CD4-positive, alpha-beta memory T cell (primary cell): ENCODE measurements around the gene IRX4. TPM values are rescaled to one million over a fixed set of nuclear protein-coding genes. Genes with fewer than 3 reads are reported as not detected.

ENCODE experiments used
- CTCF ChIA-PET: fragments of 350-600 bp; sonication (Branson Sonifier 250); formaldehyde crosslinking; loops from one replicate; lab custom pipeline; 2021; ENCODE audit warnings: inconsistent platforms; ENCODE audit not compliant: partially characterized antibody; lab: Charles Lee
- POLR2A ChIA-PET: fragments of 350-600 bp; sonication (Branson Sonifier 250); formaldehyde crosslinking; loops from one replicate; lab custom pipeline; 2021; ENCODE audit not compliant: partially characterized antibody; lab: Charles Lee
- DNase-seq, 5 donors: peaks; one replicate each; pipeline versions ENCODE4 v3.0.0 to v3.0.0-alpha.2; 2020 to 2022; ENCODE audit warnings: mixed read lengths in 1 of 5
- H3K27ac ChIP-seq: one replicate; pipeline ENCODE4 v1.7.0; 2013; ENCODE audit warnings: low read depth, low read length
- H3K27me3 ChIP-seq: 2 replicates; pipeline ENCODE4 v1.7.0; 2013; ENCODE audit warnings: mild to moderate bottlenecking, low read length, moderate library complexity; ENCODE audit not compliant: insufficient read depth
- H3K36me3 ChIP-seq: 2 replicates; pipeline ENCODE4 v1.7.0; 2013; ENCODE audit warnings: mild to moderate bottlenecking, low read length, moderate library complexity; ENCODE audit not compliant: insufficient read depth
- H3K4me1 ChIP-seq: 2 replicates; pipeline ENCODE4 v1.7.0; 2013; ENCODE audit warnings: mild to moderate bottlenecking, low read length, moderate library complexity; ENCODE audit not compliant: insufficient read depth
- H3K4me3 ChIP-seq, 2 donors: one replicate each; pipeline ENCODE4 v1.7.0; 2013; ENCODE audit warnings: low read length in 2 of 2, mild to moderate bottlenecking in 1 of 2
- H3K9me3 ChIP-seq, 2 donors: one replicate each; pipeline ENCODE4 v1.7.0; 2013; ENCODE audit warnings: low read length in 2 of 2, control low read depth in 1 of 2; ENCODE audit not compliant: control insufficient read depth in 1 of 2
- H3K27ac Mint-ChIP-seq, 7 donors: one replicate each; pipeline ENCODE4 v1.8.0; 2020 to 2021; ENCODE audit warnings: mixed read lengths in 7 of 7, mild to moderate bottlenecking in 6 of 7, inconsistent platforms in 3 of 7, moderate library complexity in 3 of 7
- H3K27me3 Mint-ChIP-seq, 2 donors: one replicate each; pipeline ENCODE4 v1.8.0; 2020 to 2021; ENCODE audit warnings: mixed read lengths in 2 of 2
- H3K36me3 Mint-ChIP-seq, 2 donors: one replicate each; pipeline ENCODE4 v1.8.0; 2020 to 2021; ENCODE audit warnings: mixed read lengths in 2 of 2, inconsistent platforms in 1 of 2, mild to moderate bottlenecking in 1 of 2
- H3K4me1 Mint-ChIP-seq, 4 donors: one replicate each; pipeline ENCODE4 v1.8.0; 2020 to 2021; ENCODE audit warnings: mixed read lengths in 4 of 4, mild to moderate bottlenecking in 1 of 4
- H3K4me3 Mint-ChIP-seq, 8 donors: one replicate each; pipeline ENCODE4 v1.8.0; 2020 to 2021; ENCODE audit warnings: mixed read lengths in 8 of 8, mild to moderate bottlenecking in 7 of 8, moderate library complexity in 6 of 8, inconsistent platforms in 3 of 8
- H3K9me3 Mint-ChIP-seq, 8 donors: one replicate each; pipeline ENCODE4 v1.8.0; 2020 to 2021; ENCODE audit warnings: mixed read lengths in 8 of 8, mild to moderate bottlenecking in 5 of 8, inconsistent platforms in 3 of 8, moderate library complexity in 1 of 8
- intact Hi-C: fragments of 100-400 bp; cut with micrococcal nuclease; formaldehyde crosslinking; loops from one replicate; pipeline ENCODE4 v1.15.1; 2023
- polyA plus RNA-seq, 2 donors: library from polyadenylated mRNA; unstranded; fragments of 300-500 nt; fragmentation: Illumina TruSeq; gene quantifications; one replicate each; pipeline ENCODE4 v1.2.3, GENCODE V29; 2021
- total RNA-seq, 2 experiments: library from RNA; stranded (reverse); gene quantifications; one replicate each; pipeline ENCODE4 v1.2.3, GENCODE V29; 2021

The IRX4 gene
- total and polyA plus RNA-seq, 4 experiments from 2014 or later: not detected

DNA sequence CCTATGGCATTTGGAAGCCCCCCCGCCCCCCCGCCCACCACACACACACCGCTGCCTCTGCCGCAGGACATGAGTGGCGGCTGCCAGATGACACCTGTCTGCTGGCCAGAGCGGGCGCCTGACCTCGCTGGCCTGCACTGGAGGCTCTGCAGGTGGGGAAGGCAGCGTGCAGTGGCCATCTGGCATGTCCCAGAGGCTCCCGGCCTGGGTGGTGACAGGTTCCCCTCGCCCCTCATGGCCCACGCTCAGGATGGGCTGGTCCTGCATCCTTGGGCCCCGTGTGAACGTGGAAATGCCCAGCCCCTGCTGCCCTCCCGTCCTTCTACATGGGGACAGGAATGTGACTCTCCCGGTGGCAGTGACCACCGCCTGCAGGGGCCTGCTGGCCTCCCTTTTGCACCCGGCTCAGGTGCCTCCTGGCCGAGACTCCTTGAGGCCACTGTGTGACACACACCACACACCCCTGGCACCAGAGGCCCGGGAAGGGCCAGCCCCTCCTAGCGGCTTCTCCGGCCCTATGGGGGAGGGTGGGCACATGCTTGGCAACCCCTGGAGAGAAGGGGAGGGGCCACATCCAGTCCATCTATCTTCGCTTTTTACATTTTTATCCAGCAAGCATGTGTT is 30.3 kb downstream of the IRX4 start:
- peaks cover 13% of the 10 kb centered on the region for H3K27me3 ChIP-seq
- POLR2A ChIA-PET: no interaction called here
- H3K36me3 ChIP-seq: no peaks in the 10 kb centered on the region
- DNase-seq: no peak
- H3K4me1 ChIP-seq: no peaks in the 10 kb centered on the region
- Mint-ChIP-seq H3K4me3 (no peak overlapping the region), H3K4me1 (peaks cover 0 to 3% (median under 1%) of the 10 kb centered on the region in 4 donors), H3K9me3 (no peaks in the 10 kb centered on the region), H3K36me3 (no peaks in the 10 kb centered on the region), H3K27ac (no peak overlapping the region), H3K27me3 (peaks cover 40 to 42% of the 10 kb centered on the region in 2 donors)
- no peak overlapping the region for H3K27ac ChIP-seq
- no peak overlapping the region for H3K4me3 ChIP-seq
- no peaks in the 10 kb centered on the region for H3K9me3 ChIP-seq
- CTCF ChIA-PET: no interaction called here
- intact Hi-C loops: no loop called here

GRCh38 chr5:1851290-1851934 is 31.3 kb downstream of the IRX4 start:
- no peaks in the 10 kb centered on the region for H3K4me1 ChIP-seq
- H3K27ac ChIP-seq: no peak overlapping the region
- intact Hi-C loops: no loop called here
- DNase-seq: no peak
- ChIA-PET POLR2A (no interaction called here), CTCF (no interaction called here)
- Mint-ChIP-seq H3K27ac (no peak overlapping the region), H3K9me3 (no peaks in the 10 kb centered on the region), H3K4me1 (peaks cover 0 to 3% (median under 1%) of the 10 kb centered on the region in 4 donors), H3K4me3 (no peak overlapping the region), H3K36me3 (no peaks in the 10 kb centered on the region), H3K27me3 (peaks cover 42 to 45% of the 10 kb centered on the region in 2 donors)
- no peaks in the 10 kb centered on the region for H3K36me3 ChIP-seq
- H3K27me3 ChIP-seq: peaks cover 13% of the 10 kb centered on the region
- no peaks in the 10 kb centered on the region for H3K9me3 ChIP-seq
- H3K4me3 ChIP-seq: no peak overlapping the region

GRCh38 chr5:1850324-1851154 is 32.2 kb downstream of the IRX4 start:
- Mint-ChIP-seq H3K4me3 (no peak overlapping the region), H3K9me3 (no peaks in the 10 kb centered on the region), H3K27me3 (peaks cover 36 to 43% of the 10 kb centered on the region in 2 donors), H3K27ac (no peak overlapping the region), H3K36me3 (no peaks in the 10 kb centered on the region), H3K4me1 (peaks cover 0 to 3% (median 0%) of the 10 kb centered on the region in 4 donors)
- CTCF ChIA-PET: no interaction called here
- Histone ChIP-seq H3K9me3 (no peaks in the 10 kb centered on the region), H3K4me3 (no peak overlapping the region), H3K4me1 (no peaks in the 10 kb centered on the region), H3K27ac (no peak overlapping the region), H3K36me3 (no peaks in the 10 kb centered on the region), H3K27me3 (peaks cover 13% of the 10 kb centered on the region)
- intact Hi-C loops: no loop called here
- no peak for DNase-seq
- POLR2A ChIA-PET: no interaction called here

DNA sequence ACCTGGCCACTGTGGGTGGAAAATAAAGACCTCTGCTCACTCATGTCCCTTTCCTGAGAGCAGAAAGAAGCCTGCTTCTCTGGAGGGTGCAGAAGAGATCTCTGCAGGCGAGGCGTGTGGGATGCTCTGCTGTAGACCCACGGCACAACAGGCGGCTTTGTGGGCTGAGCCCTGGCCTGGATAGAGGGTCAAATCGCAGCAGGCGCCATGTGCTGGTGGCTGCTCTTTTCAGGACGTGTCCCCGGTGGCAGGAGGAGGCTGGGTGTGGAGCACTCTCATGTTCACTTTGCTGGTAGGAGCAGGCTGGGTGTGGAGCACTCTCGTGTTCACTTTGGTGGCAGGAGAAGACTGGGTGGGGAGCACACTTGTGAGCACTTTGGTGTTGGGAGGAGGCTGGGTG is 35.1 kb downstream of the IRX4 start:
- peaks cover 19 to 27% of the 10 kb centered on the region in 2 donors for H3K27me3 Mint-ChIP-seq
- no peak for DNase-seq
- H3K36me3 Mint-ChIP-seq: no peaks in the 10 kb centered on the region
- no peaks in the 10 kb centered on the region for H3K36me3 ChIP-seq
- no peak overlapping the region for H3K27ac ChIP-seq
- CTCF ChIA-PET: no interaction called here
- H3K9me3 ChIP-seq: no peaks in the 10 kb centered on the region
- no peaks in the 10 kb centered on the region for H3K9me3 Mint-ChIP-seq
- no peak overlapping the region for H3K4me3 Mint-ChIP-seq
- no peak overlapping the region for H3K27ac Mint-ChIP-seq
- H3K4me1 Mint-ChIP-seq: peaks cover 0 to 3% (median 0%) of the 10 kb centered on the region in 4 donors
- intact Hi-C loops: no loop called here
- no peaks in the 10 kb centered on the region for H3K4me1 ChIP-seq
- POLR2A ChIA-PET: no interaction called here
- H3K4me3 ChIP-seq: no peak overlapping the region
- no peaks in the 10 kb centered on the region for H3K27me3 ChIP-seq

DNA sequence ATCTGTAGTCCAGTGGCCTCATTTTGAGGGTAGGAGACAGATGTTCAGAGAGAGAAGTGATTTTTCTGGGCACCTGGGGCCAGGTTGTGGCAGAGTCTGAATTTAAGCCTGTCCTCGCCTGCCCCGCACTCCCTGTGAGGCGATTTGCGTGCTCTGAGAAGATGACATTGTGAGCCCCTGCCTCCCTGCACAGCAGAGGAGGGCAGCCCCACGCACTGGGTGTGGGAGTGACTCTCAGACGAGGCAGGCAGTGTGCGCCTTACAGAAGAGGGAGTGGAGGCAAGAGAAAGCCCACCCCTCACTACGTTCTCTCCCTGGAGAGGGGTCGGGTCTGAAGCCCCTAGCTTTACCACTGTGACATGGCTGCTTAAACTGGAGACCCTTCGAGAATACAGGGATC is 35.7 kb downstream of the IRX4 start:
- Mint-ChIP-seq H3K27me3 (peaks cover 19 to 30% of the 10 kb centered on the region in 2 donors), H3K9me3 (no peaks in the 10 kb centered on the region), H3K36me3 (no peaks in the 10 kb centered on the region), H3K4me3 (no peak overlapping the region), H3K27ac (no peak overlapping the region), H3K4me1 (peaks cover 0 to 3% (median 0%) of the 10 kb centered on the region in 4 donors)
- Histone ChIP-seq H3K4me1 (no peaks in the 10 kb centered on the region), H3K36me3 (no peaks in the 10 kb centered on the region), H3K4me3 (no peak overlapping the region), H3K9me3 (no peaks in the 10 kb centered on the region), H3K27ac (no peak overlapping the region), H3K27me3 (no peaks in the 10 kb centered on the region)
- ChIA-PET CTCF (no interaction called here), POLR2A (no interaction called here)
- DNase-seq: no peak
- intact Hi-C loops: no loop called here

- Histone ChIP-seq H3K27ac (no peak overlapping the region), H3K4me3 (no peak overlapping the region), H3K4me1 (no peaks in the 10 kb centered on the region), H3K27me3 (no peaks in the 10 kb centered on the region), H3K36me3 (no peaks in the 10 kb centered on the region), H3K9me3 (no peaks in the 10 kb centered on the region)
- Mint-ChIP-seq H3K4me3 (no peak overlapping the region), H3K36me3 (no peaks in the 10 kb centered on the region), H3K27ac (no peak overlapping the region), H3K27me3 (peaks cover 19 to 25% of the 10 kb centered on the region in 2 donors), H3K4me1 (peaks cover 0 to under 1% (median 0%) of the 10 kb centered on the region in 4 donors), H3K9me3 (no peaks in the 10 kb centered on the region)
- CTCF ChIA-PET: no interaction called here
- intact Hi-C loops: no loop called here
- POLR2A ChIA-PET: no interaction called here
- DNase-seq: no peak
Measured at GRCh38 chr5:1846583-1846982, 36.1 kb downstream of the IRX4 start.

- Histone ChIP-seq H3K4me1 (no peaks in the 10 kb centered on the region), H3K9me3 (no peaks in the 10 kb centered on the region), H3K27me3 (no peaks in the 10 kb centered on the region), H3K27ac (no peak overlapping the region), H3K36me3 (no peaks in the 10 kb centered on the region), H3K4me3 (no peak overlapping the region)
- no peak for DNase-seq
- ChIA-PET POLR2A (no interaction called here), CTCF (no interaction called here)
- Mint-ChIP-seq H3K4me3 (no peak overlapping the region), H3K9me3 (no peaks in the 10 kb centered on the region), H3K4me1 (no peaks in the 10 kb centered on the region), H3K27me3 (peaks cover 16 to 21% of the 10 kb centered on the region in 2 donors), H3K27ac (no peak overlapping the region), H3K36me3 (no peaks in the 10 kb centered on the region)
- intact Hi-C loops: no loop called here
Measured at GRCh38 chr5:1845696-1846095, 37.0 kb downstream of the IRX4 start.
